Brain microvascular endothelial cell (primary cell): ENCODE data around the gene TTBK1.

Source experiments
- DNase-seq: peaks from one replicate; pipeline ENCODE4 v3.0.0-alpha.2; 2020
- H3K27ac ChIP-seq: fragments of 250-450 bp; sonication (Bioruptor Pico); 2 replicates; pipeline ENCODE4 v1.5.1; 2020; ENCODE audit warnings: mild to moderate bottlenecking, moderate library complexity
- H3K27me3 ChIP-seq: fragments of 250-450 bp; sonication (Bioruptor Pico); replicated peaks from 2 replicates; pipeline ENCODE4 v1.5.1; 2020; ENCODE audit warnings: mild to moderate bottlenecking
- H3K36me3 ChIP-seq: fragments of 250-450 bp; sonication (Bioruptor Pico); replicated peaks from 2 replicates; pipeline ENCODE4 v1.5.1; 2020; ENCODE audit warnings: mild to moderate bottlenecking
- H3K4me3 ChIP-seq: 2 replicates; pipeline ENCODE4 v1.5.1; 2011; ENCODE audit warnings: low read depth, mild to moderate bottlenecking, control low read depth, low read length, moderate library complexity
- in situ Hi-C: cut with HindIII; loops from 2 replicates; pipeline ENCODE4 v1.10.0; 2017; ENCODE audit warnings: low sequenced_read_pairs, low pct_ligation_motif_present
- TF ChIP-seq, protein P1 (sequence below): IDR thresholded peaks from 2 replicates; pipeline ENCODE4 v1.5.1; 2011; ENCODE audit warnings: low read depth, mild to moderate bottlenecking, moderate library complexity, low read length, control low read depth, inconsistent platforms; ENCODE audit errors: missing control alignments

Gene TTBK1

DNA sequence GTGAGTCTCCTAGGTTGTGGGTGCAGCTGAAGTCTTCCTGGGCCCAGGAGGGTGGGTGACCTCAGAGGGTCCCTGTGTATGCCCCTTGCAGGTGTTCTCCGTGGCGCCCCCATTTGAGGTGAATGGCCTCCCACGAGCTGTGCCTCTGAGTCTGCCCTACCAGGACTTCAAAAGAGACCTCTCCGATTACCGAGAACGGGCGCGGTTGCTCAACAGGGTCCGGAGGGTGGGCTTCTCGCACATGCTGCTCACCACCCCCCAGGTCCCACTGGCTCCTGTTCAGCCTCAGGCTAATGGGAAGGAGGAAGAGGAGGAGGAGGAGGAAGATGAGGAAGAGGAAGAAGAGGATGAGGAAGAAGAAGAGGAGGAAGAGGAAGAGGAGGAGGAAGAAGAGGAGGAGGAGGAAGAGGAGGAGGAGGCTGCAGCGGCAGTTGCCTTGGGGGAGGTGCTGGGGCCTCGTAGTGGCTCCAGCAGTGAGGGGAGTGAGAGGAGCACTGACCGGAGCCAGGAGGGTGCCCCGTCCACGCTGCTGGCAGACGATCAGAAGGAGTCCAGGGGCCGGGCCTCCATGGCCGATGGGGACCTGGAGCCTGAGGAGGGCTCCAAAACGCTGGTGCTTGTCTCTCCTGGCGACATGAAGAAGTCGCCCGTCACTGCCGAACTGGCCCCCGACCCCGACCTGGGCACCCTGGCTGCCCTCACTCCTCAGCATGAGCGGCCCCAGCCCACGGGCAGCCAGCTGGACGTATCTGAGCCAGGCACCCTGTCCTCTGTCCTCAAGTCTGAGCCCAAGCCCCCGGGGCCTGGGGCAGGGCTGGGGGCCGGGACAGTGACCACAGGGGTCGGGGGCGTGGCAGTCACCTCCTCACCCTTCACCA, 39.6 kb downstream of the TTBK1 start:
- in situ Hi-C loops, result no loop called here
- no peak overlapping the region for H3K4me3 ChIP-seq
- peaks cover 20% of the 10 kb centered on the region for H3K27me3 ChIP-seq
- no peak for DNase-seq
- H3K36me3 ChIP-seq, result no peaks in the 10 kb centered on the region
- TF ChIP-seq, protein P1, sequence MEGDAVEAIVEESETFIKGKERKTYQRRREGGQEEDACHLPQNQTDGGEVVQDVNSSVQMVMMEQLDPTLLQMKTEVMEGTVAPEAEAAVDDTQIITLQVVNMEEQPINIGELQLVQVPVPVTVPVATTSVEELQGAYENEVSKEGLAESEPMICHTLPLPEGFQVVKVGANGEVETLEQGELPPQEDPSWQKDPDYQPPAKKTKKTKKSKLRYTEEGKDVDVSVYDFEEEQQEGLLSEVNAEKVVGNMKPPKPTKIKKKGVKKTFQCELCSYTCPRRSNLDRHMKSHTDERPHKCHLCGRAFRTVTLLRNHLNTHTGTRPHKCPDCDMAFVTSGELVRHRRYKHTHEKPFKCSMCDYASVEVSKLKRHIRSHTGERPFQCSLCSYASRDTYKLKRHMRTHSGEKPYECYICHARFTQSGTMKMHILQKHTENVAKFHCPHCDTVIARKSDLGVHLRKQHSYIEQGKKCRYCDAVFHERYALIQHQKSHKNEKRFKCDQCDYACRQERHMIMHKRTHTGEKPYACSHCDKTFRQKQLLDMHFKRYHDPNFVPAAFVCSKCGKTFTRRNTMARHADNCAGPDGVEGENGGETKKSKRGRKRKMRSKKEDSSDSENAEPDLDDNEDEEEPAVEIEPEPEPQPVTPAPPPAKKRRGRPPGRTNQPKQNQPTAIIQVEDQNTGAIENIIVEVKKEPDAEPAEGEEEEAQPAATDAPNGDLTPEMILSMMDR, result no peak
- no peak overlapping the region for H3K27ac ChIP-seq

DNA sequence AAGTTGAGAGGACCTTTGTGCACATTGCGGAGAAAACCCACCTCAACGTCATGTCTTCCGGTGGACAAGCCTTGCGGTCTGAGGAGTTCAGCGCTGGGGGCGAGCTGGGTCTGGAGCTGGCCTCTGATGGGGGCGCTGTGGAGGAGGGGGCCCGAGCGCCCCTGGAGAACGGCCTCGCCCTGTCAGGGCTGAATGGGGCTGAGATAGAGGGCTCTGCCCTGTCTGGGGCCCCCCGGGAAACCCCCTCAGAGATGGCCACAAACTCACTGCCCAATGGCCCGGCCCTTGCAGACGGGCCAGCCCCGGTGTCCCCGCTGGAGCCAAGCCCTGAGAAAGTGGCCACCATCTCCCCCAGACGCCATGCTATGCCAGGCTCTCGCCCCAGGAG, 40.2 kb downstream of the TTBK1 start:
- H3K4me3 ChIP-seq, result no peak overlapping the region
- H3K36me3 ChIP-seq, result no peaks in the 10 kb centered on the region
- no peak for DNase-seq
- H3K27ac ChIP-seq, result no peak overlapping the region
- H3K27me3 ChIP-seq, result peaks cover 20% of the 10 kb centered on the region
- in situ Hi-C loops, result no loop called here
- TF ChIP-seq, protein P1, result no peak

DNA sequence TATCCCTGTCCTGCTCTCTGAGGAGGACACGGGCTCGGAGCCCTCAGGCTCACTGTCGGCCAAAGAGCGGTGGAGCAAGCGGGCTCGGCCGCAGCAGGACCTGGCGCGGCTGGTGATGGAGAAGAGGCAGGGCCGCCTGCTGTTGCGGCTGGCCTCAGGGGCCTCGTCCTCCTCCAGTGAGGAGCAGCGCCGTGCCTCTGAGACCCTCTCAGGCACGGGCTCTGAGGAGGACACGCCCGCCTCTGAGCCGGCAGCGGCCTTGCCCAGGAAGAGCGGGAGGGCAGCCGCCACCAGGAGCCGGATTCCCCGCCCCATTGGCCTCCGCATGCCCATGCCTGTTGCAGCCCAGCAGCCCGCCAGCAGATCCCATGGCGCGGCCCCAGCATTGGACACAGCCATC, 40.6 kb downstream of the TTBK1 start:
- in situ Hi-C loops, result no loop called here
- Histone ChIP-seq H3K27ac (no peak overlapping the region), H3K36me3 (no peaks in the 10 kb centered on the region)

DNA sequence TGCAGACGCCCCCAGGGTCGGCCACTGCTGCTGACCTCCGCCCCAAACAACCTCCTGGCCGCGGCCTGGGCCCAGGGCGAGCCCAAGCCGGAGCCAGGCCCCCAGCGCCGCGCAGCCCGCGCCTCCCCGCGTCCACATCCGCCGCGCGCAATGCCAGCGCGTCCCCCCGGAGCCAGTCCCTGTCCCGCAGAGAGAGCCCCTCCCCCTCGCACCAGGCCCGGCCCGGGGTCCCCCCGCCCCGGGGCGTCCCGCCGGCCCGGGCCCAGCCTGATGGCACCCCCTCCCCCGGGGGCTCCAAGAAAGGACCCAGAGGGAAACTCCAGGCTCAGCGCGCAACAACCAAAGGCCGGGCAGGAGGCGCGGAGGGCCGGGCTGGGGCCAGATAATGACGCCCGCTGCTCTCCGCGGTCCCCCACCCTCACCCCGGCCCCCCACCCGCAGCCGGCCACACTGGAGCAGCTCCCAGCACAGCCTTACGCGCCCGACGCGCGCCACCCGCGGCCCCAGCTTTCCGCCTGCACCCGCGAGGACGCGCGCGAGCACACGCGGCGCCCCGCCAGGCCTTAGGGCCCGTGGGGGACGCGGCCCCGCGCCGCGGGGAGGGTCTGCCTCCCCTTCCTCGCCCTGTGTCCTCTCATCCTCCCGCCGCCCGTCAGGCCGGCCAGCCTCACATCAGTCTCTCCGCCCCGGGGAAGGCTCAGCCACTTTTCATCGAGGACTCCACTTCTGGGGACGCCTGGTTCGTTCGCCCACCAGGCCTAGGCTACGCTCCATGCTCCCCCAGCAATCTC, 41.9 kb downstream of the TTBK1 start:
- in situ Hi-C loops, result no loop called here
- H3K36me3 ChIP-seq, result no peaks in the 10 kb centered on the region
- no peak for DNase-seq
- H3K27ac ChIP-seq, result no peak overlapping the region
- H3K27me3 ChIP-seq, result peaks cover 16% of the 10 kb centered on the region
- TF ChIP-seq, protein P1, result no peak
- no peak overlapping the region for H3K4me3 ChIP-seq

More for the DNA sequence above, 40.6 kb downstream of the TTBK1 start:
- peaks cover 20% of the 10 kb centered on the region for H3K27me3 ChIP-seq
- no peak for DNase-seq
- no peak overlapping the region for H3K4me3 ChIP-seq
- TF ChIP-seq, protein P1, result no peak

DNA sequence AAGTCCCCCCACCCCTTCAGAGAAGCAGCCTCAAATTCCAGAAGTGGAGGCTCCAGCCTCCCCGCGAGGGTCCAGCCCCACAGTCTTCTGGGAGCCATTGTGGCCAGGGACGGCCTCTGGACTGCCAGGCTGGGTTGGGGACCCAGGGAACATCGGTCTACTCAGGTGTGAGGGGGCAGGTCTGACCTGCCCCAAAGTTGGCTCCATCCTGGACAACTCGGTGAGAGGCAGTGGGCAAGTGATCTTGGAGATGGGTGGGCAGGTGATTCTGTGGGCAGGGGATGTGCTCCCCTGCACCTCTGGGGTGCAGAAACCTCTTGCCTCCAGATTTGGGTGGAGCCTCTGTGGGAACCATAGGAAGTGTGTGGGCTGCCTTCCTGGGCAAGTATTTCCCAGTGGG, 42.6 kb downstream of the TTBK1 start:
- TF ChIP-seq, protein P1, result no peak
- Histone ChIP-seq H3K27me3 (peaks cover 12% of the 10 kb centered on the region), H3K27ac (no peak overlapping the region), H3K36me3 (no peaks in the 10 kb centered on the region), H3K4me3 (no peak overlapping the region)
- no peak for DNase-seq
- in situ Hi-C loops, result no loop called here
